GM23338 (cell line): Measurements from ENCODE around the gene SRCIN1.

Experiments
- CTCF ChIP-seq, 2 experiments: fragments of 200-600 bp in 1 of 2; sonication (generic) in 1 of 2; conservative IDR thresholded peaks; 2 replicates each; pipeline versions ENCODE4 v1.5.1 to v1.6.1; 2016 to 2017; ENCODE audit warnings: antibody characterized with exemption in 2 of 2, low read depth in 2 of 2, mild to moderate bottlenecking in 2 of 2, moderate library complexity in 1 of 2
- EZH2 ChIP-seq: fragments of 200-600 bp; sonication (generic); IDR thresholded peaks from one replicate; pipeline ENCODE4 v1.8.0; 2017; ENCODE audit warnings: antibody characterized with exemption, mild to moderate bottlenecking, low read depth; ENCODE audit not compliant: unreplicated experiment
- POLR2AphosphoS5 ChIP-seq: IDR thresholded peaks from 2 replicates; pipeline ENCODE4 v1.6.1; 2016; ENCODE audit warnings: antibody characterized with exemption, low read depth
- REST ChIP-seq: IDR thresholded peaks from one replicate; pipeline ENCODE4 v1.6.1; 2018; ENCODE audit warnings: antibody characterized with exemption; ENCODE audit not compliant: unreplicated experiment
- ZNF114 ChIP-seq: fragments of 250-450 bp; sonication (Bioruptor Pico); IDR thresholded peaks from 2 replicates; pipeline ENCODE4 v1.5.0; 2020; ENCODE audit warnings: mild to moderate bottlenecking, moderate library complexity

GRCh38 chr17:38539386-38539785, 66.4 kb downstream of the SRCIN1 start:
- TF ChIP-seq ZNF114 (CRISPR knock-in tag) (no peak), CTCF (conservative IDR thresholded peaks at IDR 0.05; ENCODE audit: low read depth in 2 of 2) (no peak), EZH2 (no peak), POLR2AphosphoS5 (no peak), REST (no peak)
